Panc1 (cell line): ENCODE data around the gene ATXN3L. TPM values are rescaled to one million over a fixed set of nuclear protein-coding genes. Genes with fewer than 3 reads are reported as not detected.

Source experiments
- ATAC-seq: fragments of 200-7000 bp; cut with Tn5 transposase; 2 replicates; pipeline ENCODE4 v1.9.1; 2020; ENCODE audit warnings: mild to moderate bottlenecking, moderate library complexity
- BruUV-seq: library from RNA; stranded (reverse); fragments of 400-500 nt; replicated peaks from 2 replicates; lab custom pipeline; 2021; lab: Mats Ljungman, UMichigan
- CTCF ChIA-PET: fragments of 300-600 bp; sonication (Branson Sonifier 250); formaldehyde crosslinking; loops from one replicate; lab custom pipeline; 2022; ENCODE audit warnings: antibody characterized with exemption; lab: Charles Lee
- POLR2A ChIA-PET: fragments of 300-600 bp; sonication (Branson Sonifier 250); formaldehyde crosslinking; loops from one replicate; lab custom pipeline; 2022; ENCODE audit warnings: antibody characterized with exemption; lab: Charles Lee
- DNase-seq: peaks from one replicate; pipeline ENCODE4 v3.0.0-alpha.2; 2010; ENCODE audit warnings: low read depth, low spot score
- H3K27ac ChIP-seq: 2 replicates; pipeline ENCODE4 v1.5.1; 2011; ENCODE audit warnings: mild to moderate bottlenecking, low read length, inconsistent platforms
- H3K27me3 ChIP-seq: fragments of 200-500 bp; sonication (Bioruptor generic); 2 replicates; pipeline ENCODE4 v1.6.0; 2014; ENCODE audit warnings: low read length, inconsistent platforms; ENCODE audit not compliant: control insufficient read depth, insufficient read depth
- H3K36me3 ChIP-seq: fragments of 200-500 bp; sonication (Bioruptor generic); 2 replicates; pipeline ENCODE4 v1.5.1; 2014; ENCODE audit warnings: inconsistent platforms, mild to moderate bottlenecking, low read length, moderate library complexity; ENCODE audit not compliant: control insufficient read depth, insufficient read depth
- H3K4me1 ChIP-seq: 2 replicates; pipeline ENCODE4 v1.5.1; 2011; ENCODE audit warnings: inconsistent platforms, mild to moderate bottlenecking, low read length, moderate library complexity; ENCODE audit not compliant: control insufficient read depth, insufficient read depth
- H3K4me3 ChIP-seq, 2 experiments: 2 replicates each; pipeline ENCODE4 v1.5.1; 2011 to 2012; ENCODE audit warnings: low read depth in 2 of 2, low read length in 2 of 2, mild to moderate bottlenecking in 2 of 2, inconsistent platforms in 1 of 2, moderate library complexity in 1 of 2
- H3K9me3 ChIP-seq: fragments of 200-500 bp; sonication (Bioruptor generic); 2 replicates; pipeline ENCODE4 v1.5.1; 2014; ENCODE audit warnings: low read depth, mild to moderate bottlenecking, inconsistent platforms, low read length, moderate library complexity; ENCODE audit not compliant: control insufficient read depth, insufficient read depth
- POLR2AphosphoS5 ChIP-seq: IDR thresholded peaks from 2 replicates; pipeline ENCODE4 v1.6.1; 2012; ENCODE audit warnings: mild to moderate bottlenecking, low read depth, low read length, moderate library complexity
- SIN3A ChIP-seq: IDR thresholded peaks from 2 replicates; pipeline ENCODE4 v1.6.1; 2012; ENCODE audit warnings: low read depth, mild to moderate bottlenecking, low read length, moderate library complexity, borderline replicate concordance; ENCODE audit not compliant: insufficient read depth
- TCF7L2 ChIP-seq: IDR thresholded peaks from 2 replicates; pipeline ENCODE4 v1.6.1; 2011; ENCODE audit warnings: mild to moderate bottlenecking, low read depth, low read length, inconsistent platforms
- in situ Hi-C: cut with HindIII; loops from 2 replicates; pipeline ENCODE4 v1.10.0; 2016; ENCODE audit warnings: low sequenced_read_pairs, low pct_unique_long_range_greater_than_20kb
- intact Hi-C: fragments of 100-400 bp; cut with micrococcal nuclease; formaldehyde crosslinking; loops from one replicate; pipeline ENCODE4 v1.10.0; 2022; ENCODE audit not compliant: unreplicated experiment
- total RNA-seq: library from RNA; stranded (reverse); gene quantifications from one replicate; pipeline ENCODE4 v1.2.1, GENCODE V29; 2021; ENCODE audit not compliant: unreplicated experiment
- TF ChIP-seq, protein P1 (sequence below): fragments of 450-650 bp; IDR thresholded peaks from 2 replicates; pipeline ENCODE4 v1.5.1; 2017; ENCODE audit warnings: mild to moderate bottlenecking
- TF ChIP-seq, protein P2 (sequence below), 2 experiments: IDR thresholded peaks; 2 replicates each; pipeline ENCODE4 v1.6.1; 2011 to 2012; ENCODE audit warnings: low read depth in 2 of 2, control low read depth in 1 of 2, low read length in 1 of 2, mild to moderate bottlenecking in 1 of 2, moderate library complexity in 1 of 2; ENCODE audit not compliant: insufficient read depth in 1 of 2

The ATXN3L gene
- total RNA-seq, 1 experiment from 2014 or later = not detected

DNA sequence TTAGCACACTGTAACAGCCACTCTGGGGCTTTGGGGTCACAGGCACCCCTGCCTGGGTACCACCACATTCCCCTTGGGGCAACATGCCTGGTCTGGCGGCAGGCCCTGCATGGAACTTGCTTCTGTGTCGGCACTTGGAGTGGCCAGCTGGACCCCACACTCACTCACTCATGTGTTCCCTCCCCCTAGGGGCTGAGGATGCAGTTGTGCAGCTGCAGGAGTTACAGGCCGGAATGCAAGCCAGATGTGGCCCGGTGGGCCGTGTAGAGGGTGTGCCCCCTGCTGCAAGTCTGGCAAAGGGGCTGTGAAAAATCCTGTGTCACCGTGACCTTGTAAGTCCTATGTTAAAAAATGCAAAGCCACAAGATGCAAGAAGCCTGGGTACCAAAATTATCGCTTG lies 34.2 kb downstream of the ATXN3L start:
- BruUV-seq = no TSS peak
- H3K27ac ChIP-seq = no peak overlapping the region
- no peak for DNase-seq
- intact Hi-C loops = no loop called here
- H3K4me1 ChIP-seq = no peaks in the 10 kb centered on the region
- CTCF ChIA-PET = no interaction called here
- no peak for TF ChIP-seq TCF7L2
- TF ChIP-seq POLR2AphosphoS5 = no peak
- TF ChIP-seq, protein P1, sequence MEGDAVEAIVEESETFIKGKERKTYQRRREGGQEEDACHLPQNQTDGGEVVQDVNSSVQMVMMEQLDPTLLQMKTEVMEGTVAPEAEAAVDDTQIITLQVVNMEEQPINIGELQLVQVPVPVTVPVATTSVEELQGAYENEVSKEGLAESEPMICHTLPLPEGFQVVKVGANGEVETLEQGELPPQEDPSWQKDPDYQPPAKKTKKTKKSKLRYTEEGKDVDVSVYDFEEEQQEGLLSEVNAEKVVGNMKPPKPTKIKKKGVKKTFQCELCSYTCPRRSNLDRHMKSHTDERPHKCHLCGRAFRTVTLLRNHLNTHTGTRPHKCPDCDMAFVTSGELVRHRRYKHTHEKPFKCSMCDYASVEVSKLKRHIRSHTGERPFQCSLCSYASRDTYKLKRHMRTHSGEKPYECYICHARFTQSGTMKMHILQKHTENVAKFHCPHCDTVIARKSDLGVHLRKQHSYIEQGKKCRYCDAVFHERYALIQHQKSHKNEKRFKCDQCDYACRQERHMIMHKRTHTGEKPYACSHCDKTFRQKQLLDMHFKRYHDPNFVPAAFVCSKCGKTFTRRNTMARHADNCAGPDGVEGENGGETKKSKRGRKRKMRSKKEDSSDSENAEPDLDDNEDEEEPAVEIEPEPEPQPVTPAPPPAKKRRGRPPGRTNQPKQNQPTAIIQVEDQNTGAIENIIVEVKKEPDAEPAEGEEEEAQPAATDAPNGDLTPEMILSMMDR = no peak
- TF ChIP-seq, protein P2, sequence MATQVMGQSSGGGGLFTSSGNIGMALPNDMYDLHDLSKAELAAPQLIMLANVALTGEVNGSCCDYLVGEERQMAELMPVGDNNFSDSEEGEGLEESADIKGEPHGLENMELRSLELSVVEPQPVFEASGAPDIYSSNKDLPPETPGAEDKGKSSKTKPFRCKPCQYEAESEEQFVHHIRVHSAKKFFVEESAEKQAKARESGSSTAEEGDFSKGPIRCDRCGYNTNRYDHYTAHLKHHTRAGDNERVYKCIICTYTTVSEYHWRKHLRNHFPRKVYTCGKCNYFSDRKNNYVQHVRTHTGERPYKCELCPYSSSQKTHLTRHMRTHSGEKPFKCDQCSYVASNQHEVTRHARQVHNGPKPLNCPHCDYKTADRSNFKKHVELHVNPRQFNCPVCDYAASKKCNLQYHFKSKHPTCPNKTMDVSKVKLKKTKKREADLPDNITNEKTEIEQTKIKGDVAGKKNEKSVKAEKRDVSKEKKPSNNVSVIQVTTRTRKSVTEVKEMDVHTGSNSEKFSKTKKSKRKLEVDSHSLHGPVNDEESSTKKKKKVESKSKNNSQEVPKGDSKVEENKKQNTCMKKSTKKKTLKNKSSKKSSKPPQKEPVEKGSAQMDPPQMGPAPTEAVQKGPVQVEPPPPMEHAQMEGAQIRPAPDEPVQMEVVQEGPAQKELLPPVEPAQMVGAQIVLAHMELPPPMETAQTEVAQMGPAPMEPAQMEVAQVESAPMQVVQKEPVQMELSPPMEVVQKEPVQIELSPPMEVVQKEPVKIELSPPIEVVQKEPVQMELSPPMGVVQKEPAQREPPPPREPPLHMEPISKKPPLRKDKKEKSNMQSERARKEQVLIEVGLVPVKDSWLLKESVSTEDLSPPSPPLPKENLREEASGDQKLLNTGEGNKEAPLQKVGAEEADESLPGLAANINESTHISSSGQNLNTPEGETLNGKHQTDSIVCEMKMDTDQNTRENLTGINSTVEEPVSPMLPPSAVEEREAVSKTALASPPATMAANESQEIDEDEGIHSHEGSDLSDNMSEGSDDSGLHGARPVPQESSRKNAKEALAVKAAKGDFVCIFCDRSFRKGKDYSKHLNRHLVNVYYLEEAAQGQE (IDR thresholded peaks at IDR 0.05; ENCODE audit: insufficient read depth in 1 of 2, low read depth in 2 of 2, low read length in 1 of 2) = no peak
- TF ChIP-seq SIN3A = no peak
- H3K4me3 ChIP-seq = no peak overlapping the region
- in situ Hi-C loops = no loop called here
- no peaks in the 10 kb centered on the region; the same call in 1 of the 2 replicates for H3K9me3 ChIP-seq
- H3K36me3 ChIP-seq = no peaks in the 10 kb centered on the region
- no peak for ATAC-seq
- POLR2A ChIA-PET = no interaction called here
- H3K27me3 ChIP-seq = no peaks in the 10 kb centered on the region

DNA sequence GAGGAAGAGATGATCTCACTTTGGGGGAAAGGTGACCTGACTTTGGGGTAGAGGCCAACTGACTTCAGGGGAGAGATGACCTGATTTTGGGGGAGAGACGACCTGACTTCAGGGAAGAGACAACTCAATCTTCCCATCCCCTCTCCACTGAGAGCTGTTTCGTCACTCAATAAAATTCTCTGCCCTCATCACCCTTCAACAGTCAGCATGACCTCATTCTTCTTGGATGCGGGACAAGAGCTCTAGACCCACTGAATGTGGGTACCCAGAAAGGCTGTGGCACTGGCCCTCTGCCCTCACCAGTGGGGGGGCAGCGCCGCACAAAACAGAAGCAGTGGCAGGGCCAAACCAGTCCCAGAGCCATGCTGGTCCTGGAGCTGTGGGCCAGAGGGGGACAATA lies 34.6 kb downstream of the ATXN3L start:
- no TSS peak for BruUV-seq
- Histone ChIP-seq H3K27me3 (no peaks in the 10 kb centered on the region), H3K36me3 (no peaks in the 10 kb centered on the region), H3K4me3 (no peak overlapping the region), H3K9me3 (no peaks in the 10 kb centered on the region; the same call in 1 of the 2 replicates), H3K27ac (no peak overlapping the region), H3K4me1 (no peaks in the 10 kb centered on the region)
- POLR2A ChIA-PET = no interaction called here
- intact Hi-C loops (no loop called here), in situ Hi-C loops (no loop called here)
- no peak for ATAC-seq
- CTCF ChIA-PET = no interaction called here
- no peak for DNase-seq
- TF ChIP-seq SIN3A (no peak), POLR2AphosphoS5 (no peak), TCF7L2 (no peak)
- TF ChIP-seq, protein P2 (IDR thresholded peaks at IDR 0.05; ENCODE audit: insufficient read depth in 1 of 2, low read depth in 2 of 2, low read length in 1 of 2) = no peak
- TF ChIP-seq, protein P1 = no peak
